ENCODE data around the gene ACTR8. TPM values are rescaled to one million over a fixed set of nuclear protein-coding genes. Genes with fewer than 3 reads are reported as not detected.

The ACTR8 gene
- total RNA-seq, 1 donor from 2014 or later: 40.1 TPM

- H3K4me3 Mint-ChIP-seq (ENCODE audit: unreplicated experiment): no peak overlapping the region
- H3K36me3 Mint-ChIP-seq (ENCODE audit: low read depth, unreplicated experiment): no peaks in the 10 kb centered on the region
- peaks cover 13% of the 10 kb centered on the region for H3K27me3 Mint-ChIP-seq (ENCODE audit: unreplicated experiment)
- H3K9me3 Mint-ChIP-seq (ENCODE audit: unreplicated experiment): no peaks in the 10 kb centered on the region
- no peak overlapping the region for H3K27ac Mint-ChIP-seq (ENCODE audit: unreplicated experiment)
- TF ChIP-seq CTCF (IDR thresholded peaks at IDR 0.05; ENCODE audit: unreplicated experiment): no peak
- H3K4me1 Mint-ChIP-seq (ENCODE audit: unreplicated experiment): peaks cover 3% of the 10 kb centered on the region
- DNase-seq (ENCODE audit: low spot score): no peak
Measured at GRCh38 chr3:53842436-53843194, 39.3 kb downstream of the ACTR8 start.

GRCh38 chr3:53841296-53841695 lies 40.7 kb downstream of the ACTR8 start:
- TF ChIP-seq CTCF (IDR thresholded peaks at IDR 0.05; ENCODE audit: unreplicated experiment): no peak
- no peaks in the 10 kb centered on the region for H3K4me1 Mint-ChIP-seq (ENCODE audit: unreplicated experiment)
- no peaks in the 10 kb centered on the region for H3K36me3 Mint-ChIP-seq (ENCODE audit: low read depth, unreplicated experiment)
- peaks cover 8% of the 10 kb centered on the region for H3K27me3 Mint-ChIP-seq (ENCODE audit: unreplicated experiment)
- no peak overlapping the region for H3K27ac Mint-ChIP-seq (ENCODE audit: unreplicated experiment)
- no peak for DNase-seq (ENCODE audit: low spot score)
- no peak overlapping the region for H3K4me3 Mint-ChIP-seq (ENCODE audit: unreplicated experiment)
- no peaks in the 10 kb centered on the region for H3K9me3 Mint-ChIP-seq (ENCODE audit: unreplicated experiment)

- no peak for DNase-seq (ENCODE audit: low spot score)
- Mint-ChIP-seq H3K27me3 (ENCODE audit: unreplicated experiment) (peaks cover 2% of the 10 kb centered on the region), H3K27ac (ENCODE audit: unreplicated experiment) (no peak overlapping the region), H3K4me3 (ENCODE audit: unreplicated experiment) (no peak overlapping the region), H3K9me3 (ENCODE audit: unreplicated experiment) (no peaks in the 10 kb centered on the region), H3K36me3 (ENCODE audit: low read depth, unreplicated experiment) (no peaks in the 10 kb centered on the region), H3K4me1 (ENCODE audit: unreplicated experiment) (no peaks in the 10 kb centered on the region)
- TF ChIP-seq CTCF (IDR thresholded peaks at IDR 0.05; ENCODE audit: unreplicated experiment): no peak
Measured at GRCh38 chr3:53837331-53837730, 44.6 kb downstream of the ACTR8 start.

GRCh38 chr3:53836084-53836872 lies 45.7 kb downstream of the ACTR8 start:
- H3K36me3 Mint-ChIP-seq (ENCODE audit: low read depth, unreplicated experiment): no peaks in the 10 kb centered on the region
- H3K4me1 Mint-ChIP-seq (ENCODE audit: unreplicated experiment): no peaks in the 10 kb centered on the region
- no peaks in the 10 kb centered on the region for H3K9me3 Mint-ChIP-seq (ENCODE audit: unreplicated experiment)
- no peak for TF ChIP-seq CTCF (IDR thresholded peaks at IDR 0.05; ENCODE audit: unreplicated experiment)
- H3K4me3 Mint-ChIP-seq (ENCODE audit: unreplicated experiment): no peak overlapping the region
- no peaks in the 10 kb centered on the region for H3K27me3 Mint-ChIP-seq (ENCODE audit: unreplicated experiment)
- no peak overlapping the region for H3K27ac Mint-ChIP-seq (ENCODE audit: unreplicated experiment)
- no peak for DNase-seq (ENCODE audit: low spot score)

GRCh38 chr3:53835257-53835656 lies 46.7 kb downstream of the ACTR8 start:
- H3K9me3 Mint-ChIP-seq (ENCODE audit: unreplicated experiment): no peaks in the 10 kb centered on the region
- no peak for TF ChIP-seq CTCF (IDR thresholded peaks at IDR 0.05; ENCODE audit: unreplicated experiment)
- H3K4me3 Mint-ChIP-seq (ENCODE audit: unreplicated experiment): no peak overlapping the region
- no peaks in the 10 kb centered on the region for H3K27me3 Mint-ChIP-seq (ENCODE audit: unreplicated experiment)
- no peak overlapping the region for H3K27ac Mint-ChIP-seq (ENCODE audit: unreplicated experiment)
- DNase-seq (ENCODE audit: low spot score): no peak
- no peaks in the 10 kb centered on the region for H3K36me3 Mint-ChIP-seq (ENCODE audit: low read depth, unreplicated experiment)
- no peaks in the 10 kb centered on the region for H3K4me1 Mint-ChIP-seq (ENCODE audit: unreplicated experiment)
